ENCODE measurements around the gene PACSIN1. TPM values are rescaled to one million over a fixed set of nuclear protein-coding genes. Genes with fewer than 3 reads are reported as not detected.

PACSIN1 gene
- total RNA-seq, 1 experiment from 2014 or later: 5.0 TPM

GRCh38 chr6:34559651-34560365 is 93.9 kb downstream of the PACSIN1 start:
- H3K9me3 ChIP-seq (ENCODE audit: control insufficient read depth in 1 of 2, insufficient read depth in 1 of 2, low read depth in 1 of 2, low read length in 2 of 2): peaks cover 0 to 6% of the 10 kb centered on the region in 2 experiments; a peak in 1 of 4 replicates
- H3K4me1 ChIP-seq (ENCODE audit: control insufficient read depth in 1 of 2, insufficient read depth in 2 of 2, low read length in 2 of 2): peaks cover 0 to 11% of the 10 kb centered on the region in 2 experiments; a peak in 2 of 4 replicates
- no peak overlapping the region for H3K9ac ChIP-seq (ENCODE audit: low read length)
- POLR2A ChIA-PET: no interaction called here
- intact Hi-C loops (cut with micrococcal nuclease): no loop called here
- no peak for DNase-seq (ENCODE audit: low read depth, low spot score)
- H3K27ac ChIP-seq (ENCODE audit: low read depth, low read length): no peak overlapping the region
- no peak overlapping the region for H3K4me3 ChIP-seq (replicated peaks in 1 of 2; ENCODE audit: low read depth in 1 of 2, low read length in 2 of 2)
- H3K4me2 ChIP-seq (ENCODE audit: low read length): no peak overlapping the region
- H3K79me2 ChIP-seq (ENCODE audit: insufficient read depth, low read length): no peaks in the 10 kb centered on the region
- TF ChIP-seq CEBPB (IDR thresholded peaks at IDR 0.05; ENCODE audit: low read depth) (no peak), SRF (IDR thresholded peaks at IDR 0.05; ENCODE audit: low read depth) (no peak), EZH2phosphoT487 (IDR thresholded peaks at IDR 0.05; ENCODE audit: borderline replicate concordance) (no peak), CTCF (IDR thresholded peaks at IDR 0.05 in 2 of 3, conservative IDR thresholded peaks at IDR 0.05 in 1 of 3; ENCODE audit: borderline replicate concordance in 1 of 3, insufficient read depth in 1 of 3, low read depth in 2 of 3, low read length in 2 of 3) (no peak), EGR1 (IDR thresholded peaks at IDR 0.05; ENCODE audit: low read depth) (no peak), YY1 (IDR thresholded peaks at IDR 0.05; ENCODE audit: extremely low read depth, insufficient replicate concordance, low read depth, low read length) (no peak), CBX3 (IDR thresholded peaks at IDR 0.05; ENCODE audit: low read depth) (no peak), ELF1 (IDR thresholded peaks at IDR 0.05; ENCODE audit: borderline replicate concordance, low read depth) (no peak), TCF7L2 (IDR thresholded peaks at IDR 0.05; ENCODE audit: borderline replicate concordance, extremely low read depth, insufficient read depth, insufficient read length) (no peak), RAD21 (IDR thresholded peaks at IDR 0.05; ENCODE audit: low read depth) (no peak), FOSL1 (IDR thresholded peaks at IDR 0.05; ENCODE audit: low read depth) (no peak), JUND (IDR thresholded peaks at IDR 0.05) (no peak), ZNF274 (IDR thresholded peaks at IDR 0.05; ENCODE audit: low read depth, low read length) (no peak)
- TF ChIP-seq, protein P1, sequence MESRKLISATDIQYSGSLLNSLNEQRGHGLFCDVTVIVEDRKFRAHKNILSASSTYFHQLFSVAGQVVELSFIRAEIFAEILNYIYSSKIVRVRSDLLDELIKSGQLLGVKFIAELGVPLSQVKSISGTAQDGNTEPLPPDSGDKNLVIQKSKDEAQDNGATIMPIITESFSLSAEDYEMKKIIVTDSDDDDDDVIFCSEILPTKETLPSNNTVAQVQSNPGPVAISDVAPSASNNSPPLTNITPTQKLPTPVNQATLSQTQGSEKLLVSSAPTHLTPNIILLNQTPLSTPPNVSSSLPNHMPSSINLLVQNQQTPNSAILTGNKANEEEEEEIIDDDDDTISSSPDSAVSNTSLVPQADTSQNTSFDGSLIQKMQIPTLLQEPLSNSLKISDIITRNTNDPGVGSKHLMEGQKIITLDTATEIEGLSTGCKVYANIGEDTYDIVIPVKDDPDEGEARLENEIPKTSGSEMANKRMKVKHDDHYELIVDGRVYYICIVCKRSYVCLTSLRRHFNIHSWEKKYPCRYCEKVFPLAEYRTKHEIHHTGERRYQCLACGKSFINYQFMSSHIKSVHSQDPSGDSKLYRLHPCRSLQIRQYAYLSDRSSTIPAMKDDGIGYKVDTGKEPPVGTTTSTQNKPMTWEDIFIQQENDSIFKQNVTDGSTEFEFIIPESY (IDR thresholded peaks at IDR 0.05; ENCODE audit: extremely low read depth, insufficient replicate concordance, low read length): no peak
- CTCF ChIA-PET: no interaction called here
- H3K36me3 ChIP-seq (ENCODE audit: control insufficient read depth in 1 of 2, insufficient read depth in 2 of 2, low read length in 2 of 2): no peaks in the 10 kb centered on the region
- ATAC-seq: no peak
- RAD21 ChIA-PET (ENCODE audit: low non-redundant PET in 1 of 2, low total read pairs in 2 of 2, uncharacterized antibody in 2 of 2, unreplicated experiment in 2 of 2): no interaction called here
- H3K27me3 ChIP-seq (ENCODE audit: insufficient read depth, low read length): no peaks in the 10 kb centered on the region
- no peak overlapping the region for H2AFZ ChIP-seq (ENCODE audit: low read depth, low read length, poor library complexity, severe bottlenecking)
- no TSS peak for BruUV-seq (replicated peaks)
- no peaks in the 10 kb centered on the region for H3K9me2 ChIP-seq (ENCODE audit: insufficient read depth)
- H4K20me1 ChIP-seq (ENCODE audit: insufficient read depth): no peaks in the 10 kb centered on the region
